HL-60 (cell line): ENCODE data around the gene RIMKLA.

Source experiments
- DNase-seq, 2 experiments: peaks; one replicate each; pipeline ENCODE4 v3.0.0-alpha.2; 2010 to 2020; ENCODE audit warnings: low read depth in 1 of 2, low spot score in 1 of 2
- H3K27ac ChIP-seq: fragments of 250-450 bp; sonication (Bioruptor Pico); replicated peaks from 2 replicates; pipeline ENCODE4 v1.5.1; 2020; ENCODE audit warnings: mild to moderate bottlenecking, moderate library complexity
- H3K27me3 ChIP-seq: fragments of 250-450 bp; sonication (Bioruptor Pico); 2 replicates; pipeline ENCODE4 v1.5.1; 2021; ENCODE audit warnings: mild to moderate bottlenecking, moderate library complexity; ENCODE audit not compliant: insufficient read depth, poor library complexity, severe bottlenecking
- H3K4me3 ChIP-seq: replicated peaks from 2 replicates; pipeline ENCODE4 v1.5.1; 2011; ENCODE audit warnings: mild to moderate bottlenecking, control low read depth, low read length; ENCODE audit not compliant: insufficient read depth
- CTCF ChIP-seq: IDR thresholded peaks from one replicate; pipeline ENCODE4 v1.5.1; 2011; ENCODE audit warnings: low read length, control low read depth, inconsistent platforms; ENCODE audit not compliant: insufficient read depth
- GABPA ChIP-seq: IDR thresholded peaks from 2 replicates; pipeline ENCODE4 v1.6.1; 2012; ENCODE audit warnings: low read depth
- POLR2AphosphoS5 ChIP-seq: IDR thresholded peaks from 2 replicates; pipeline ENCODE4 v1.6.1; 2012; ENCODE audit warnings: low read depth
- SPI1 ChIP-seq: IDR thresholded peaks from 2 replicates; pipeline ENCODE4 v1.6.1; 2012; ENCODE audit warnings: low read depth, mild to moderate bottlenecking, borderline replicate concordance
- TF ChIP-seq, protein P1 (sequence below): IDR thresholded peaks from 2 replicates; pipeline ENCODE4 v1.6.1; 2012; ENCODE audit warnings: low read depth; ENCODE audit not compliant: insufficient replicate concordance

Gene RIMKLA

GRCh38 chr1:42348498-42348897 is 32.1 kb upstream of the RIMKLA start:
- Histone ChIP-seq H3K27me3 (peaks cover 4% of the 10 kb centered on the region), H3K4me3 (no peak overlapping the region), H3K27ac (no peak overlapping the region)
- TF ChIP-seq POLR2AphosphoS5 (no peak), GABPA (no peak), CTCF (no peak), SPI1 (no peak)
- TF ChIP-seq, protein P1, sequence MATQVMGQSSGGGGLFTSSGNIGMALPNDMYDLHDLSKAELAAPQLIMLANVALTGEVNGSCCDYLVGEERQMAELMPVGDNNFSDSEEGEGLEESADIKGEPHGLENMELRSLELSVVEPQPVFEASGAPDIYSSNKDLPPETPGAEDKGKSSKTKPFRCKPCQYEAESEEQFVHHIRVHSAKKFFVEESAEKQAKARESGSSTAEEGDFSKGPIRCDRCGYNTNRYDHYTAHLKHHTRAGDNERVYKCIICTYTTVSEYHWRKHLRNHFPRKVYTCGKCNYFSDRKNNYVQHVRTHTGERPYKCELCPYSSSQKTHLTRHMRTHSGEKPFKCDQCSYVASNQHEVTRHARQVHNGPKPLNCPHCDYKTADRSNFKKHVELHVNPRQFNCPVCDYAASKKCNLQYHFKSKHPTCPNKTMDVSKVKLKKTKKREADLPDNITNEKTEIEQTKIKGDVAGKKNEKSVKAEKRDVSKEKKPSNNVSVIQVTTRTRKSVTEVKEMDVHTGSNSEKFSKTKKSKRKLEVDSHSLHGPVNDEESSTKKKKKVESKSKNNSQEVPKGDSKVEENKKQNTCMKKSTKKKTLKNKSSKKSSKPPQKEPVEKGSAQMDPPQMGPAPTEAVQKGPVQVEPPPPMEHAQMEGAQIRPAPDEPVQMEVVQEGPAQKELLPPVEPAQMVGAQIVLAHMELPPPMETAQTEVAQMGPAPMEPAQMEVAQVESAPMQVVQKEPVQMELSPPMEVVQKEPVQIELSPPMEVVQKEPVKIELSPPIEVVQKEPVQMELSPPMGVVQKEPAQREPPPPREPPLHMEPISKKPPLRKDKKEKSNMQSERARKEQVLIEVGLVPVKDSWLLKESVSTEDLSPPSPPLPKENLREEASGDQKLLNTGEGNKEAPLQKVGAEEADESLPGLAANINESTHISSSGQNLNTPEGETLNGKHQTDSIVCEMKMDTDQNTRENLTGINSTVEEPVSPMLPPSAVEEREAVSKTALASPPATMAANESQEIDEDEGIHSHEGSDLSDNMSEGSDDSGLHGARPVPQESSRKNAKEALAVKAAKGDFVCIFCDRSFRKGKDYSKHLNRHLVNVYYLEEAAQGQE = no peak
- no peak for DNase-seq

- H3K27me3 ChIP-seq = peaks cover 4% of the 10 kb centered on the region
These were observed 30.5 kb upstream of the RIMKLA start for GRCh38 chr1:42350086-42350485.

DNA sequence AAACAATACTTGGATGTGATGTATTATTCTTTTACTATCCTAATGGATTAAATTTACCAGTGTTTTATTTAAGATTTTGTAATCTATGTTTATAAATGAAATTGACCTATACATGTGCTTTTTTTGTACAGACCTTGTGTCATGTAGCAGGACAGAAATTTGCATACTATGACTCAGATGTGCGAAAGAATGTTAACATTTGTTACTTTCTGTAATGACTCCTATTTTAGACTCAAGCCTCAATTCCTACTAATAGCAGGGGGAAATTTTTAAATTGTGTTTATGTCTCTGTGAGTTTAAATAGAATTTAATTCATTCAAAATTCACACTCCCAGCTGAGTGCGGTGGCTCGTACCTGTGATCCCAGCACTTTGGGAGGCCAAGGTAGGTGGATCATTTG is 21.8 kb upstream of the RIMKLA start:
- DNase-seq = no peak
- TF ChIP-seq GABPA = no peak
- no peak for TF ChIP-seq CTCF
- TF ChIP-seq SPI1 = no peak
- TF ChIP-seq, protein P1 = no peak
- TF ChIP-seq POLR2AphosphoS5 = no peak
- Histone ChIP-seq H3K27me3 (no peaks in the 10 kb centered on the region), H3K4me3 (no peak overlapping the region), H3K27ac (no peak overlapping the region)

More at GRCh38 chr1:42350086-42350485, 30.5 kb upstream of the RIMKLA start:
- no peak for TF ChIP-seq SPI1
- TF ChIP-seq, protein P1 = no peak
- TF ChIP-seq CTCF = no peak
- no peak for TF ChIP-seq GABPA
- no peak for TF ChIP-seq POLR2AphosphoS5
- DNase-seq = no peak
- no peak overlapping the region for H3K4me3 ChIP-seq
- no peak overlapping the region for H3K27ac ChIP-seq
